Adipose tissue (tissue), 3 donors: ENCODE results near the gene FBXO7. TPM values are rescaled to one million over a fixed set of nuclear protein-coding genes. Genes with fewer than 3 reads are reported as not detected.
A peak's percentile ranks its signal among the peaks of the same experiment; 100 is the strongest.

Experiments used
- H3K27ac ChIP-seq: one replicate; pipeline ENCODE4 v1.5.1; 2013; ENCODE audit warnings: low read depth, low read length
- WGBS, 3 donors: extraction: QIAGEN DNeasy Blood & Tissue Kit; methylation state at CpG; one replicate each; pipeline ENCODE4 v1.1.7; 2013; 5-methylcytosine and 5-hydroxymethylcytosine counted together
- polyA plus RNA-seq, 3 donors: library from polyadenylated mRNA; stranded (reverse); fragments of 200-250 nt; gene quantifications; one replicate each; pipeline ENCODE4 v1.2.3, GENCODE V29; 2013
- donor health status: healthy with polysubstance abuse.
- donor health status: Bipolar disorder and iron deficiency.
- donor health status: healthy.

The FBXO7 gene
- polyA plus RNA-seq, 3 donors, result 34.5 to 83.5 (median 50.8) TPM

- no peak overlapping the region for H3K27ac ChIP-seq
- WGBS, 3 donors, result 39 to 66% (median 66%) methylated on average over 5 of the region's 5 CpGs
Observed at GRCh38 chr22:32522237-32522636, 47.6 kb downstream of the FBXO7 start.

GRCh38 chr22:32527756-32528155 lies 53.1 kb downstream of the FBXO7 start:
- no peak overlapping the region for H3K27ac ChIP-seq
- 51 to 84% (median 83%) methylated on average over 5 of the region's 5 CpGs for WGBS, 3 donors

- no peak overlapping the region for H3K27ac ChIP-seq
- WGBS, 3 donors, result 67 to 90% (median 89%) methylated on average over 9 of the region's 9 CpGs
Observed at GRCh38 chr22:32528316-32528715, 53.7 kb downstream of the FBXO7 start.

- WGBS, 3 donors, result 36 to 43% (median 39%) methylated on average over 29 of the region's 29 CpGs
- no peak overlapping the region for H3K27ac ChIP-seq
Observed at GRCh38 chr22:32528984-32529982, 54.7 kb downstream of the FBXO7 start.

DNA sequence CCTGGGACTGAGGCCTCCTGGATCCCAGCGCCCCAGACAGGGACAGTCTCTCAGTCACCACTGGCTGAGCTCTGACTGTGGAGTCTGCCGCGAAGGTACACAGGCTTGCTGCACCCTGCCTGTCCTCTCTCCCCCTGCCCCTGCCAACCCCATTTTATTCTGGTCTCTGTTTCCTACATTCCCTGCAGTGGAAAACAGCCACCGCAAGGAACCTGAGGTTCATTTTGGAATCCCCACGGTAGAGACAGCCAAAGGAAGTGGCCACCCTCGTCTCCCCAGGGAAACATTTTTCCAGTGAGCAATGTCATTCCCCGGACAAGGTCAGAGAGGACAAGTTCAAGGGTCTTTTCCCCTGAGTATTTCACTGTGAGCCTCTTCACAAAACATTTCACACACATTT lies 56.6 kb downstream of the FBXO7 start:
- H3K27ac ChIP-seq, result no peak overlapping the region
- 48 to 58% (median 48%) methylated on average over 7 of the region's 7 CpGs for WGBS, 3 donors

- H3K27ac ChIP-seq, result no peak overlapping the region
- 44 to 58% (median 44%) methylated on average over 19 of the region's 19 CpGs for WGBS, 3 donors
Observed at GRCh38 chr22:32531931-32532819, 57.6 kb downstream of the FBXO7 start.

DNA sequence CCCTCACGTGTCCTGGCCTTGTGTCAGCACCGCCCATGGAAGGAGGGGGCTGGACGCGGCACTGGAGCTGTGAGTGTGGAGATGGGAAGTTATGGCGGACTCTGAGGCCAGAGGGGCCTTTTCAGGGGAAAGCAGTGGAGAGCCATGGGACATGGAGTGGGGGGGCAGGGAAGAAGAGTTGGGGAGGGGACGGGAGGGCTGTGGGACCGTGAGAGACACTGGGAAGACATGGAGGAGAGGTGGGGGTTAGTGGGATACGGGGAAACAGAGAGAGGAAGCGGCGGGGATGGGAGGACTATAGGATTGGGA lies 58.2 kb downstream of the FBXO7 start:
- WGBS, 3 donors, result 47 to 64% (median 60%) methylated on average over 10 of the region's 10 CpGs
- H3K27ac ChIP-seq, result peak overlapping the region; percentile 36

DNA sequence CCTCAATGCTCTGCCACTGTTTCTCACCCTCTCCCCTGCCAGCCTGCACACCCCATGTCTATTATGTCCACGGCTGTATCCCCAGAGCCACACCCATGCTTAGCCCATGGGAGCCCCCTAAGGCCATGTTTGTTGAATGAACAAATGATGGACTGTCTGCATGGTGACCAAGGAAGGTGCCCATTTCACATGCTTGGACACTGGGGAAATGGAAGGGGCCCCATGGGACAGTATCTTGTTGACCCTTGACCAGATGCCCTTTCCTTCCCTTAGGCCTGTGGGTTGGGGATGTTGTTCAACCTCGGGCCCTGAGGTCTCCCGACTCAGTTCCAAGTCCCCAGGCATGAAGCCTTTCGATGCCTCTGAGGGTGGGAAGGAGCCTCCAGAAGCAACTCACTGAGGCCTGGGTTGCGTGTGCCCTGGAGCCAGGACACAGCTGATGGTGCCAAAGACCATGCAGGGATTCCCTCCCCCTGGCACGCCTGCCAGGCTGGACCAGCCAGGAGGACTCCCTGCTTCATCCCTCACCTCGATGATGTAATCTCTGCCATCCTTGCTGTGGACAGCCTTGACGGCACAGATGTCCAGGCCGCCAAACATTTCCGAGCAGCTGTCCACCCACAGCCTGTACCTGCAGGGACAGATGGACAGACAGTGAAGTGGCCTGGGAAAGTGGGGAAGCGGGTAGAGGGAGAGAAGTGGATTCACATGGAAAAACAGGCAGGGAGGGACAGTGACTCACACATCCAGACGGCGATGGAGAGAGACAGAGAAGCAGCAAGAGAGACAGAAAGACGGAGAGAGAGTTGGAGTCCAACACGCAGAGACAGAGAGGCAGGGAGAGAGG lies 58.9 kb downstream of the FBXO7 start:
- 62 to 75% (median 70%) methylated on average over 15 of the region's 15 CpGs for WGBS, 3 donors
- peak overlapping the region; percentile 56 for H3K27ac ChIP-seq

GRCh38 chr22:32534252-32535235 lies 59.9 kb downstream of the FBXO7 start:
- H3K27ac ChIP-seq, result no peak overlapping the region
- 42 to 72% (median 64%) methylated on average over 14 to 15 of the region's 15 CpGs for WGBS, 3 donors

DNA sequence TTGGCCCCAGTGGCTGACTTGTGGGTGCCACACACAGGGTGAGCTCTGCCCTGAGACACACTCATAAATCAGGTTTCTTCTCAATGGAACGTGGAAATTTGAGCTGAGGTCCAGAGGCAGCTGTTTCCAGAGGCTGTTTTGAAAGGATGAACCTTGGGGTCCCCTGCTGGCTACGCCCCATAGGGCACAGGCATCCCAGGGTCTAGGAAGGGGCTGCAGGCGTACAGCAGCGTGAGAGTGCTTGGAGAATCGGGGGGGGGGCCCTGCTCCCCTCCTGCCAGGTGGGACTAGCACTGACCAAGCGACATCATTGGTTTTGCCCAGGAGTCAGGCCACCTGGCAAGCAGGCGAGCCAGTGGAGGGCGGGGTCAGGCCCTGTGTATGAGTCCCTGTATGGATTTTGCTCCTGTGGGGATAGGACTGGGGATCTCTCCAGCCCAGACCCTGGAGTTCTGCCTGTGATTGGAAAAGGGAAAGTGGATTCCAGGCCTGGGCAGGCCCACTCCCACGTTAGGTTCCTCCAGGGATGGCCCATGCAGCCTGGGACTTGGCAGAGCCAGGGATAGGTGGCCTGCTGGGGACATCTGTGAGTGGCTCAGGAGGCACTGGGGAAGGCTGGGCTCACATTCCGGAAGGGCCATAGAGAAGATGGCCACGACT lies 61.0 kb downstream of the FBXO7 start:
- 77 to 92% (median 86%) methylated on average over 11 of the region's 11 CpGs for WGBS, 3 donors
- H3K27ac ChIP-seq, result no peak overlapping the region

DNA sequence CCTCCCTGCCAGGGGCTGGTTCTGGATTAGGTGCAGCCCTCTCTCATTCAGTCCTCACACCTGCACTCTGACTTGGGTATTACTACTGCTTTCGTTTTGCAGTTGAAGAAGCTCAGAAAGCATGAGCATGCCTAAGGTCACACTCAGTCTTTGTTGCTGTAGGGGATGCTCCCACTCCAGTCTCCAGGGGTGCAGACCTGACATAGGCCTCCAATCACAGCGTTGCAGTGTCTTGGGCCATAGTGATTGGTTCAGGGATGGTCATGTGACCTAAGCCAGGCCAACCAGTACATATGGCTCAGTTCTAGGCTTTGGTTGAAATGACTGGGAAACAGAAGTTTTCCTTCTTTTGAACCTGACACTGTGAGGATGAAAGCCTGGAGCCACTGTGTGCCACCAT lies 61.7 kb downstream of the FBXO7 start:
- H3K27ac ChIP-seq, result no peak overlapping the region
- 69 to 95% (median 91%) methylated on average over 2 of the region's 2 CpGs for WGBS, 3 donors

DNA sequence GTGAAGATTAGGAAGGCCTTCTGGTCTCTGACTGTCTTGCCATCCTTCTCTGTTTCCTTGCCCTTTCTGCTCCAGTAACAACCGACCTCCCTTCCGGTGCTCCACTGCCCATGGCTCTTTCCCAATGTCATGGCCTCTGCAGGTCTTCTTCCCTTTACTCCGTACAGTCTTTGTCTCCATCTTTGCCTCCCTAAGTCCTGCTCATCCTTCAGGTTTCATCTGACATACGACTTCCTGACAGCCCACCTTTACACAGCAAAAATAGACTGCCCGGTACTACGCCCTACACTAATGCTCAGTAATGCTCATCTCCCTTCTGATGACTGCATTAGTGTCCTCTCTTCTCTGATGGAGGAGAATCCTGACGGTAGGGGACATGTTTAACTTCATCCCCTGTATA lies 63.9 kb downstream of the FBXO7 start:
- no peak overlapping the region for H3K27ac ChIP-seq
- WGBS, 3 donors, result 86 to 96% (median 94%) methylated on average over 7 of the region's 7 CpGs

DNA sequence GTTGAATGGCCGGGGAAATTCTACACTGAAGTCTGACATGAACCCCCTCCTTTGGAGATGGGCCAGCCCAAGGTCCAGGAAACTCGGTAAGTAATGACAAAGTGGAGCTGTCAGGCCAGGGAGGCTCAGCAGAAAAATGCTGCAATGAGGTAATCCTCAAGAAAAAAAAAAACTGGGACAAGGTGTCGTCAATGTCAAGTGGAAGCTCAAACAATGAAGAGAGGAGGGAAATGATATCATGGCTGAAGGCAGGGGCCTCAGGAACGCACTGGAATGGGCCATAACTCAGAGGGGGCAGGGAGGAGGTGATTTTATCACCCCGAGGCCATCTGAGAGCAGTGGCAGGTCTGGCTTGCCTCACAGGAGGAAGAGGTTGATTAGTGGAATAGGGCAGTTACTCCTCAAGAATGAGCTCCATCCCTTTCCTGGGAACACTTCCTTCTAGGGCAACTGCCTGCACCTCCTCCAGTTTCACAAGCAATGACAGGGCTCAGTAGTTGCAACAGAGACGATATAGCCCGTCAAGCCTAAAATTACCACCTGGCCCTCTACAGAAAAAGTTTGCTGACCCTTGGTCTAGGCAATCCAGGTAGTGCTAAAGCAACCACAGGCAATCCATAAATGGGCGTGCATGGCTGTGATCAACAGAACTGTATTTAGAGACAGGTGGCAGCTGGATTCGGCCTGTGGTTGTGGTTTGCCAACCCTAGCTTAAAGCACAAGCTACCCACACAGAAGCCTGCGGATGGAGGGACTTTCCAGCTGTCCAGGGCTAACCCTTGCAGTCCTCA lies 65.2 kb downstream of the FBXO7 start:
- H3K27ac ChIP-seq, result no peak overlapping the region
- 46 to 49% (median 48%) methylated on average over 10 of the region's 10 CpGs for WGBS, 3 donors

DNA sequence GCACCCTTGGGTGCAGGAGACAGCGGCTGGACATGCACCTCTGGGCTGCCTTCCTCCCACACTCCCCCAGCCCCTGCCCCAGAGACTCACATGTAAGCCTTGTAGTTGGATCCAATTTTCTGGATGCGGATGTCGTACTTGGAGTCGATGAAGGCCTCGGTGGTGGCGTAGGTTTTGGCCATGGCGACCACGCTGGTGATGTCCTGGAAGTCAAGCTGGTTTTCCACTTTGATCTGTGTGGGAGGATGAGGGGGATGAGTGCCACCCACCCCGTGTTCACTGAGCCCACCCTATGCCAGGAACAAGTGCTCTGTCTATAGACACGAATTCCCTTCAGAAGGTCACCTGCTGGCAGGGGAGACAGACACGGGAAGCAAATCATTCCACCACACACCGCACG lies 66.9 kb downstream of the FBXO7 start:
- 87 to 95% (median 93%) methylated on average over 13 of the region's 13 CpGs for WGBS, 3 donors
- no peak overlapping the region for H3K27ac ChIP-seq

GRCh38 chr22:32542066-32542676 lies 67.6 kb downstream of the FBXO7 start:
- H3K27ac ChIP-seq, result no peak overlapping the region
- WGBS, 3 donors, result 47 to 61% (median 53%) methylated on average over 8 of the region's 8 CpGs
